Keratinocyte (primary cell): ENCODE results near the gene CREB5. TPM values are rescaled to one million over a fixed set of nuclear protein-coding genes. Genes with fewer than 3 reads are reported as not detected.

Experiments
- DNase-seq: peaks from one replicate; pipeline ENCODE4 v3.0.0-alpha.2; 2011; ENCODE audit warnings: low read depth, missing footprints, low spot score
- FAIRE-seq: peaks from 2 replicates; lab custom pipeline; 2011; peaks lifted over from hg19 to GRCh38; lab: Jason Lieb, UNC
- H2AFZ ChIP-seq: 2 replicates; pipeline ENCODE4 v1.6.0; 2012; ENCODE audit warnings: low read length, control low read depth, inconsistent platforms; ENCODE audit not compliant: control insufficient read depth
- H3K27ac ChIP-seq: 2 replicates; pipeline ENCODE4 v1.5.1; 2011; ENCODE audit warnings: low read length; ENCODE audit not compliant: control insufficient read depth, insufficient read depth
- H3K27me3 ChIP-seq: 3 replicates; pipeline ENCODE4 v1.6.0; 2011; ENCODE audit warnings: low read length; ENCODE audit not compliant: control insufficient read depth, insufficient read depth; ENCODE audit errors: extremely low read depth
- H3K36me3 ChIP-seq, 2 experiments: 2 replicates in 1 of 2; 3 replicates in 1 of 2; pipeline ENCODE4 v1.5.1; 2011; ENCODE audit warnings: low read length in 2 of 2, mild to moderate bottlenecking in 1 of 2; ENCODE audit not compliant: control insufficient read depth in 2 of 2, insufficient read depth in 2 of 2; ENCODE audit errors: extremely low read depth in 1 of 2
- H3K4me1 ChIP-seq: 3 replicates; pipeline ENCODE4 v1.5.1; 2011; ENCODE audit warnings: low read length; ENCODE audit not compliant: control insufficient read depth, insufficient read depth; ENCODE audit errors: extremely low read depth
- H3K4me2 ChIP-seq: 3 replicates; pipeline ENCODE4 v1.6.0; 2011; ENCODE audit warnings: low read depth, low read length; ENCODE audit not compliant: control insufficient read depth, insufficient read depth; ENCODE audit errors: extremely low read depth
- H3K4me3 ChIP-seq, 3 experiments: fragments of 200-600 bp in 1 of 3; sonication (generic) in 1 of 3; 2 replicates in 2 of 3; 3 replicates in 1 of 3; pipeline ENCODE4 v1.5.1; 2011 to 2016; ENCODE audit warnings: low read length in 3 of 3, mild to moderate bottlenecking in 3 of 3, control low read depth in 2 of 3, inconsistent platforms in 1 of 3, low read depth in 1 of 3, mixed read lengths in 1 of 3, mixed run types in 1 of 3, moderate library complexity in 1 of 3; ENCODE audit not compliant: control insufficient read depth in 2 of 3, insufficient read depth in 2 of 3; ENCODE audit errors: extremely low read depth in 1 of 3
- H3K79me2 ChIP-seq: 2 replicates; pipeline ENCODE4 v1.6.0; 2012; ENCODE audit warnings: low read length; ENCODE audit not compliant: control insufficient read depth, insufficient read depth
- H3K9ac ChIP-seq: 3 replicates; pipeline ENCODE4 v1.6.0; 2011; ENCODE audit warnings: low read length; ENCODE audit not compliant: control insufficient read depth, insufficient read depth; ENCODE audit errors: extremely low read depth
- H3K9me1 ChIP-seq: 3 replicates; pipeline ENCODE4 v1.6.0; 2011; ENCODE audit warnings: low read length; ENCODE audit not compliant: control insufficient read depth, insufficient read depth; ENCODE audit errors: extremely low read depth
- H3K9me3 ChIP-seq: 2 replicates; pipeline ENCODE4 v1.5.1; 2012; ENCODE audit warnings: low read depth, low read length; ENCODE audit not compliant: control insufficient read depth
- H4K20me1 ChIP-seq: 3 replicates; pipeline ENCODE4 v1.6.0; 2011; ENCODE audit warnings: low read length; ENCODE audit not compliant: control insufficient read depth, insufficient read depth; ENCODE audit errors: extremely low read depth
- EZH2 ChIP-seq: IDR thresholded peaks from one replicate; pipeline ENCODE4 v1.6.1; 2012; ENCODE audit warnings: inconsistent platforms, mild to moderate bottlenecking, low read length, moderate library complexity
- dilution Hi-C: fragments of 300-500 bp; cut with MboI; formaldehyde crosslinking; loops from one replicate; pipeline ENCODE4 v1.7.0; 2020; ENCODE audit warnings: low sequenced_read_pairs; ENCODE audit not compliant: extremely low pct_ligation_motif_present
- polyA plus RNA-seq, 5 experiments: library from polyadenylated mRNA; depleted of rRNA in 3 of 5; stranded (reverse) in 3 of 5; stranded (forward) in 1 of 5; unstranded in 1 of 5; fragments of >200 nt; gene quantifications; 1 replicate in 1 of 5; 2 replicates in 3 of 5; 3 replicates in 1 of 5; pipeline versions ENCODE4 v1.2.1 to v1.2.3, GENCODE V29; 2011 to 2012; ENCODE audit warnings: missing spikeins in 2 of 5, low read depth in 1 of 5, low replicate concordance in 1 of 5
- TF ChIP-seq, protein P1 (sequence below), 3 experiments: IDR thresholded peaks in 1 of 3; conservative IDR thresholded peaks in 1 of 3; optimal IDR thresholded peaks in 1 of 3; 2 replicates in 2 of 3; 3 replicates in 1 of 3; pipeline versions ENCODE3 to v1.5.1; 2011; ENCODE audit warnings: low read length in 3 of 3, mild to moderate bottlenecking in 3 of 3, moderate library complexity in 2 of 3, control low read depth in 1 of 3, inconsistent platforms in 1 of 3; ENCODE audit not compliant: insufficient read depth in 2 of 3; ENCODE audit errors: extremely low read depth in 1 of 3

Gene CREB5
- polyA plus RNA-seq, 1 donor (not counting 4 experiments of a cell fraction or from before 2014, with no cell fraction given) = 7.9 TPM

DNA sequence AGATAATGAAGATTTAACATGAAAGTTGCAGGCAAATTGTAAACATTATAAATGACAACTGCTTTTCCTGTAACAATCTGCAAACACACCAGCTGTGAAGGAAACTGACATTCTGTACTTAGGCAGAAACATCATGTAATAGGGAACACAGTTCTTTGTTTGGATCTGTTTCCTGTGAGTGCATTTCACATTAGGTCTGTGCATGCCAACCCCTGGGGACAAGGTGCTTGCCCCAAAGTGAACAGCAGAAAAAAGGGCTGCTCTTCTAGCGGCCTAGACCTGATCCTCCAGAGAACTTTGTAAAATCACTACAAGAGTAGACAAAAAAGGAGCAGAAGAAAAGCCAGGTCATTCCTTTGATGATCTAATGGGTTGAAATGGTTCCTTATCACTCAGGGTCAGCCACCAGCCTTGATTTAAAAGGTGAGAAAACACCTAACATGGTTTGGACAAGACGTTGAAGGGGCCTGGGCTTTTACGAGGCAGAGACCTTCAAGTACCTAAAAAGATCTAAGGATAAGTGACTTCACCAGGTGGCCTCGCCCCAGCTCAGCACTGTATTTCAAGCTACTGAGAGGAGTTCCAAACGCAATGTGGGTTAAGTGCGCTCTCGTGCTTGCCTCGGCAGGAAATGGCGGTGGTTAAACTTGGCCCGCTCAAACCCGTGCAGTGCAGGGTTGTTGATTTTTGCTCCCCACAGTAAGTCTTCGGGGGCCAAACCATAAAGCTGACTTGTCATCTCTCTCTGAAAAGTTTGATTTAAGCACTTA, 249.7 kb downstream of the CREB5 start:
- H3K9me1 ChIP-seq = no peaks in the 10 kb centered on the region
- H3K4me3 ChIP-seq = no peak overlapping the region
- no peak overlapping the region for H2AFZ ChIP-seq
- H3K9ac ChIP-seq = no peak overlapping the region
- H3K9me3 ChIP-seq = no peaks in the 10 kb centered on the region
- no peaks in the 10 kb centered on the region for H3K36me3 ChIP-seq
- H3K4me1 ChIP-seq = peaks cover 16% of the 10 kb centered on the region
- H4K20me1 ChIP-seq = no peaks in the 10 kb centered on the region
- H3K27me3 ChIP-seq = no peaks in the 10 kb centered on the region
- FAIRE-seq (peak; percentile 5), DNase-seq (no peak)
- TF ChIP-seq, protein P1, sequence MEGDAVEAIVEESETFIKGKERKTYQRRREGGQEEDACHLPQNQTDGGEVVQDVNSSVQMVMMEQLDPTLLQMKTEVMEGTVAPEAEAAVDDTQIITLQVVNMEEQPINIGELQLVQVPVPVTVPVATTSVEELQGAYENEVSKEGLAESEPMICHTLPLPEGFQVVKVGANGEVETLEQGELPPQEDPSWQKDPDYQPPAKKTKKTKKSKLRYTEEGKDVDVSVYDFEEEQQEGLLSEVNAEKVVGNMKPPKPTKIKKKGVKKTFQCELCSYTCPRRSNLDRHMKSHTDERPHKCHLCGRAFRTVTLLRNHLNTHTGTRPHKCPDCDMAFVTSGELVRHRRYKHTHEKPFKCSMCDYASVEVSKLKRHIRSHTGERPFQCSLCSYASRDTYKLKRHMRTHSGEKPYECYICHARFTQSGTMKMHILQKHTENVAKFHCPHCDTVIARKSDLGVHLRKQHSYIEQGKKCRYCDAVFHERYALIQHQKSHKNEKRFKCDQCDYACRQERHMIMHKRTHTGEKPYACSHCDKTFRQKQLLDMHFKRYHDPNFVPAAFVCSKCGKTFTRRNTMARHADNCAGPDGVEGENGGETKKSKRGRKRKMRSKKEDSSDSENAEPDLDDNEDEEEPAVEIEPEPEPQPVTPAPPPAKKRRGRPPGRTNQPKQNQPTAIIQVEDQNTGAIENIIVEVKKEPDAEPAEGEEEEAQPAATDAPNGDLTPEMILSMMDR (optimal IDR thresholded peaks at IDR 0.05 in 1 of 3, IDR thresholded peaks at IDR 0.05 in 1 of 3, conservative IDR thresholded peaks at IDR 0.05 in 1 of 3; ENCODE audit: extremely low read depth in 1 of 3, insufficient read depth in 2 of 3, low read length in 3 of 3) = no peak
- no peak for TF ChIP-seq EZH2
- dilution Hi-C loops = no loop called here
- no peak overlapping the region for H3K4me2 ChIP-seq
- H3K27ac ChIP-seq = no peak overlapping the region
- H3K79me2 ChIP-seq = no peaks in the 10 kb centered on the region

DNA sequence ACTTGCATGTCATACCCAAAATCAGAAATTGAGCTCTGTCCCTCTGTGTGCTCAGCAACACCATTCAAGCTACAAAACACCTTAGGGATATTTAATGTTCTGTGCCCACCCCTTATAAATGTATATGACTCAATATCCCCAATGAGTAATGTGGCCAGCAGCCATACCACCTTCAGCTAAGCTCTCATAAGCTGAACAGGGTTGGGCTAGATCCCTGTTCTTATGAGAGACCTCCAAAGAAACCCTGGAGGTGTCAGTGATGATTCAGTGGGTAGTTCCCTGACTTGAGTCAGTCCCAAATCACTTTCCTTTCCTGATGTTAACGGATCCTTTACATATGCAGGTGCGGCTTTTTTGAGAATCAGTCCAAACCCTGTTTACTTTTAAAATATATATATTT, 253.8 kb downstream of the CREB5 start:
- H3K27me3 ChIP-seq = no peaks in the 10 kb centered on the region
- H2AFZ ChIP-seq = no peak overlapping the region
- peak overlapping the region; percentile 2 for H3K4me2 ChIP-seq
- H3K9ac ChIP-seq = no peak overlapping the region
- peaks cover 20% of the 10 kb centered on the region for H3K4me1 ChIP-seq
- H4K20me1 ChIP-seq = no peaks in the 10 kb centered on the region
- TF ChIP-seq, protein P1 (optimal IDR thresholded peaks at IDR 0.05 in 1 of 3, IDR thresholded peaks at IDR 0.05 in 1 of 3, conservative IDR thresholded peaks at IDR 0.05 in 1 of 3; ENCODE audit: extremely low read depth in 1 of 3, insufficient read depth in 2 of 3, low read length in 3 of 3) = no peak
- no peak for TF ChIP-seq EZH2
- H3K9me1 ChIP-seq = no peaks in the 10 kb centered on the region
- DNase-seq (peak; percentile 83), FAIRE-seq (peak; percentile 96)
- no peaks in the 10 kb centered on the region for H3K79me2 ChIP-seq
- no peak overlapping the region for H3K4me3 ChIP-seq
- dilution Hi-C loops = no loop called here
- no peaks in the 10 kb centered on the region for H3K36me3 ChIP-seq
- peak overlapping the region; percentile 47 for H3K27ac ChIP-seq
- H3K9me3 ChIP-seq = no peaks in the 10 kb centered on the region
